Measurements from ENCODE around the gene CNGA2.

- no peak for TF ChIP-seq GATA3 (IDR thresholded peaks at IDR 0.05; ENCODE audit: low read depth, low read length)
- TF ChIP-seq GATA2 (IDR thresholded peaks at IDR 0.05; ENCODE audit: low read depth, low read length), result no peak
Observed at GRCh38 chrX:151741606-151742005, 7.1 kb downstream of the CNGA2 start.
